Ovary (tissue), 9 donors: Measurements from ENCODE around the gene INSIG1. TPM values are rescaled to one million over a fixed set of nuclear protein-coding genes. Genes with fewer than 3 reads are reported as not detected.

ENCODE experiments used
- DNase-seq, 5 donors: peaks; one replicate each; pipeline ENCODE4 v3.0.0-alpha.2; 2019 to 2020
- H3K27ac ChIP-seq, 2 donors: fragments of 200-600 bp; one replicate each; pipeline versions ENCODE4 v1.5.1 to v1.8.0; 2019 to 2022
- H3K27me3 ChIP-seq: fragments of 200-600 bp; one replicate; pipeline ENCODE4 v1.8.0; 2022
- H3K36me3 ChIP-seq: fragments of 200-600 bp; sonication (generic); one replicate; pipeline ENCODE4 v1.5.1; 2019
- H3K4me1 ChIP-seq: one replicate; pipeline ENCODE4 v1.8.1; 2013; ENCODE audit warnings: mild to moderate bottlenecking, moderate library complexity; ENCODE audit not compliant: insufficient read depth
- H3K4me3 ChIP-seq: fragments of 200-600 bp; sonication (generic); one replicate; pipeline ENCODE4 v1.5.1; 2017
- H3K9me3 ChIP-seq, 2 donors: fragments of 200-600 bp in 1 of 2; sonication (generic) in 1 of 2; one replicate each; pipeline versions ENCODE4 v1.5.1 to v1.8.1; 2013 to 2019; ENCODE audit warnings: mild to moderate bottlenecking in 1 of 2, moderate library complexity in 1 of 2
- CTCF ChIP-seq, 3 donors: fragments of 450-650 bp in 2 of 3; fragments of 200-600 bp in 1 of 3; IDR thresholded peaks; one replicate each; pipeline versions ENCODE4 v1.5.1 to v1.8.0; 2016 to 2022; ENCODE audit warnings: antibody characterized with exemption in 3 of 3, mild to moderate bottlenecking in 1 of 3
- EP300 ChIP-seq: sonication (generic); formaldehyde crosslinking; IDR thresholded peaks from one replicate; pipeline ENCODE4 v1.6.1; 2017; ENCODE audit warnings: antibody characterized with exemption
- POLR2A ChIP-seq: fragments of 450-650 bp; IDR thresholded peaks from one replicate; pipeline ENCODE4 v1.6.1; 2017; ENCODE audit warnings: antibody characterized with exemption, mild to moderate bottlenecking, moderate library complexity
- WGBS, 3 donors: extraction: QIAGEN DNeasy Blood & Tissue Kit in 1 of 3; methylation state at CpG; one replicate each; pipeline versions ENCODE4 v1.1.5 to v1.1.7; 2013 to 2017; 5-methylcytosine and 5-hydroxymethylcytosine counted together
- intact Hi-C, 4 donors: fragments of 100-400 bp; cut with DNase I; formaldehyde crosslinking; loops; one replicate each; pipeline versions ENCODE4 v1.11.0 to v1.15.1; 2022 to 2023
- polyA plus RNA-seq, 2 donors: library from polyadenylated mRNA; stranded (reverse); fragments of 200-250 nt in 1 of 2; fragments of 350-450 nt in 1 of 2; fragmentation: Illumina TruSeq in 1 of 2; extraction: RNeasy Lipid Tissue Mini Kit (QIAGEN cat#74804) in 1 of 2; gene quantifications; one replicate each; pipeline ENCODE4 v1.2.3, GENCODE V29; 2013 to 2014
- total RNA-seq, 7 donors: library from RNA; depleted of rRNA in 2 of 7; stranded (reverse); fragments of >200 nt in 2 of 7; fragmentation: NEBNext Ultra II Directional in 3 of 7; extraction: Animal tissue kit (Norgen Biotek cat#: 25700) in 3 of 7; gene quantifications; one replicate each; pipeline versions ENCODE4 v1.1.0 to v1.2.4, GENCODE V29; 2016 to 2023
- donor health status: DM: no; HTN: no; CAD: no; lungs with moderate emphysema.
- donor health status: DM: no; HTN: no; CAD: no.
- donor health status: Bipolar disorder and iron deficiency.
- donor health status: DM: yes; HTN: yes; CAD: no.
- donor health status: DM: no; HTN: no; CAD: no.
- donor health status: DM: yes; HTN: yes; CAD: no.

Gene INSIG1
- total and polyA plus RNA-seq, 9 donors, result 15.0 to 186 (median 30.5) TPM

- intact Hi-C loops, result no loop called here
- Histone ChIP-seq H3K4me3 (no peak overlapping the region), H3K36me3 (no peaks in the 10 kb centered on the region), H3K4me1 (no peaks in the 10 kb centered on the region), H3K9me3 (no peaks in the 10 kb centered on the region), H3K27ac (no peak overlapping the region), H3K27me3 (no peaks in the 10 kb centered on the region)
- TF ChIP-seq POLR2A (no peak), EP300 (no peak), CTCF (IDR thresholded peaks at IDR 0.05) (no peak)
- 60 to 74% (median 65%) methylated on average over 12 of the region's 12 CpGs for WGBS, 3 donors
- DNase-seq, result no peak
Observed at GRCh38 chr7:155276800-155277375, 20.8 kb upstream of the INSIG1 start.

GRCh38 chr7:155277385-155277994, 20.2 kb upstream of the INSIG1 start:
- TF ChIP-seq POLR2A (no peak), EP300 (no peak), CTCF (IDR thresholded peaks at IDR 0.05) (no peak)
- Histone ChIP-seq H3K27me3 (no peaks in the 10 kb centered on the region), H3K4me1 (no peaks in the 10 kb centered on the region), H3K36me3 (no peaks in the 10 kb centered on the region), H3K9me3 (no peaks in the 10 kb centered on the region), H3K27ac (no peak overlapping the region), H3K4me3 (no peak overlapping the region)
- WGBS, 3 donors, result 78 to 91% (median 83%) methylated on average over 10 of the region's 10 CpGs
- DNase-seq, result no peak
- intact Hi-C loops, result no loop called here

GRCh38 chr7:155278921-155279320, 18.8 kb upstream of the INSIG1 start:
- no peak for TF ChIP-seq CTCF (IDR thresholded peaks at IDR 0.05)
- no peak for TF ChIP-seq EP300
- TF ChIP-seq POLR2A, result no peak
- Histone ChIP-seq H3K27ac (no peak overlapping the region), H3K4me3 (no peak overlapping the region), H3K36me3 (no peaks in the 10 kb centered on the region), H3K4me1 (no peaks in the 10 kb centered on the region), H3K9me3 (no peaks in the 10 kb centered on the region), H3K27me3 (no peaks in the 10 kb centered on the region)
- 83 to 84% (median 83%) methylated on average over 9 of the region's 9 CpGs for WGBS, 3 donors
- intact Hi-C loops, result no loop called here
- no peak for DNase-seq

GRCh38 chr7:155279787-155280445, 17.8 kb upstream of the INSIG1 start:
- Histone ChIP-seq H3K36me3 (no peaks in the 10 kb centered on the region), H3K4me3 (no peak overlapping the region), H3K9me3 (no peaks in the 10 kb centered on the region), H3K27ac (no peak overlapping the region), H3K27me3 (no peaks in the 10 kb centered on the region), H3K4me1 (no peaks in the 10 kb centered on the region)
- DNase-seq, result no peak
- TF ChIP-seq CTCF (IDR thresholded peaks at IDR 0.05) (no peak), POLR2A (no peak), EP300 (no peak)
- intact Hi-C loops, result no loop called here
- 85% methylated on average over 14 of the region's 14 CpGs for WGBS, 3 donors
